HCT116 (cell line): Measurements from ENCODE around the gene PKIB.

Source experiments
- CEBPB ChIP-seq: IDR thresholded peaks from 2 replicates; pipeline ENCODE4 v1.6.1; 2012; ENCODE audit warnings: low read depth
- CTCF ChIP-seq, 3 experiments: fragments of 200-600 bp in 1 of 3; sonication (generic) in 1 of 3; IDR thresholded peaks in 2 of 3; conservative IDR thresholded peaks in 1 of 3; 2 replicates each; pipeline ENCODE4 v1.5.1; 2012 to 2017; ENCODE audit warnings: low read depth in 2 of 3, low read length in 2 of 3, antibody characterized with exemption in 1 of 3, borderline replicate concordance in 1 of 3, control low read depth in 1 of 3, mild to moderate bottlenecking in 1 of 3, mixed read lengths in 1 of 3, mixed run types in 1 of 3, moderate library complexity in 1 of 3; ENCODE audit not compliant: insufficient read depth in 1 of 3
- EZH2 ChIP-seq: fragments of 200-600 bp; sonication (generic); IDR thresholded peaks from 2 replicates; pipeline ENCODE4 v1.6.1; 2017; ENCODE audit warnings: antibody characterized with exemption, mixed run types
- FOSL1 ChIP-seq: IDR thresholded peaks from 2 replicates; pipeline ENCODE4 v1.6.1; 2012; ENCODE audit warnings: low read depth
- POLR2A ChIP-seq: IDR thresholded peaks from 2 replicates; pipeline ENCODE4 v1.7.0; 2011; ENCODE audit warnings: borderline replicate concordance; ENCODE audit not compliant: insufficient read depth, insufficient read length; ENCODE audit errors: extremely low read depth
- POLR2AphosphoS5 ChIP-seq: IDR thresholded peaks from 2 replicates; pipeline ENCODE4 v1.6.1; 2011; ENCODE audit warnings: mild to moderate bottlenecking, low read depth, low read length, moderate library complexity
- RAD21 ChIP-seq: IDR thresholded peaks from 2 replicates; pipeline ENCODE4 v1.6.1; 2012; ENCODE audit warnings: low read depth, mild to moderate bottlenecking
- REST ChIP-seq: IDR thresholded peaks from 2 replicates; pipeline ENCODE4 v1.6.1; 2012; ENCODE audit warnings: low read depth
- SIN3A ChIP-seq: IDR thresholded peaks from 2 replicates; pipeline ENCODE4 v1.6.1; 2012; ENCODE audit warnings: low read depth
- SP1 ChIP-seq: IDR thresholded peaks from 2 replicates; pipeline ENCODE4 v1.6.1; 2012; ENCODE audit warnings: low read depth
- SRF ChIP-seq: IDR thresholded peaks from 2 replicates; pipeline ENCODE4 v1.6.1; 2012; ENCODE audit warnings: low read depth
- TCF7L2 ChIP-seq: IDR thresholded peaks from 2 replicates; pipeline ENCODE4 v1.7.0; 2011; ENCODE audit warnings: borderline replicate concordance, inconsistent platforms; ENCODE audit not compliant: insufficient read depth, insufficient read length; ENCODE audit errors: extremely low read depth
- ZNF274 ChIP-seq: fragments of 200-500 bp; sonication (Bioruptor generic); IDR thresholded peaks from 2 replicates; pipeline ENCODE4 v1.6.1; 2014; ENCODE audit warnings: mild to moderate bottlenecking, low read depth, low read length, inconsistent platforms
- TF ChIP-seq, protein P1 (sequence below): IDR thresholded peaks from 2 replicates; pipeline ENCODE4 v1.6.1; 2011; ENCODE audit warnings: mild to moderate bottlenecking, low read length, moderate library complexity; ENCODE audit not compliant: insufficient replicate concordance; ENCODE audit errors: extremely low read depth

DNA sequence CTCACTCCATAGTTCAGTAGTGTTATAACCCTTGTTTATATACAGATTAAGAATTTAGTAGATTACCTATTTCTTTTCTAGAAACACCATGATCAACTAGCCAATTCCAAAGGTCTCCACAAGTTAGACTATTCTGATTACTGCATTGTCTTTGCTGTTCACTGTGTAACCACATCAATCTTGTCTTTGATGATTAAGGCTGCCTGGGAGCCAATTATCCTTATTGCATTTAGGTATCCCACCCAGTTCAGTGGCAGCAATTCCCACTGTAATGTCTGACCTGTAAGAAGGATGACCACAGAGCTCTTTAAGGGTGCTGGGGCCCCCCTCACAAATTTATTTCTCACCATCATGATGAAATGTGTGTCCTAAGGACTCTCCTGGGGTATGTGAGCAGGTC lies 40.2 kb downstream of the PKIB start:
- TF ChIP-seq ZNF274 (no peak), CEBPB (no peak), CTCF (IDR thresholded peaks at IDR 0.05 in 2 of 3, conservative IDR thresholded peaks at IDR 0.05 in 1 of 3; ENCODE audit: borderline replicate concordance in 1 of 3, insufficient read depth in 1 of 3, low read depth in 2 of 3, low read length in 2 of 3) (no peak), TCF7L2 (no peak), EZH2 (no peak), SRF (no peak), POLR2AphosphoS5 (no peak), SP1 (no peak), POLR2A (no peak), REST (no peak), SIN3A (no peak), RAD21 (no peak), FOSL1 (no peak)
- TF ChIP-seq, protein P1, sequence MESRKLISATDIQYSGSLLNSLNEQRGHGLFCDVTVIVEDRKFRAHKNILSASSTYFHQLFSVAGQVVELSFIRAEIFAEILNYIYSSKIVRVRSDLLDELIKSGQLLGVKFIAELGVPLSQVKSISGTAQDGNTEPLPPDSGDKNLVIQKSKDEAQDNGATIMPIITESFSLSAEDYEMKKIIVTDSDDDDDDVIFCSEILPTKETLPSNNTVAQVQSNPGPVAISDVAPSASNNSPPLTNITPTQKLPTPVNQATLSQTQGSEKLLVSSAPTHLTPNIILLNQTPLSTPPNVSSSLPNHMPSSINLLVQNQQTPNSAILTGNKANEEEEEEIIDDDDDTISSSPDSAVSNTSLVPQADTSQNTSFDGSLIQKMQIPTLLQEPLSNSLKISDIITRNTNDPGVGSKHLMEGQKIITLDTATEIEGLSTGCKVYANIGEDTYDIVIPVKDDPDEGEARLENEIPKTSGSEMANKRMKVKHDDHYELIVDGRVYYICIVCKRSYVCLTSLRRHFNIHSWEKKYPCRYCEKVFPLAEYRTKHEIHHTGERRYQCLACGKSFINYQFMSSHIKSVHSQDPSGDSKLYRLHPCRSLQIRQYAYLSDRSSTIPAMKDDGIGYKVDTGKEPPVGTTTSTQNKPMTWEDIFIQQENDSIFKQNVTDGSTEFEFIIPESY = no peak
